Muscle layer of colon (tissue), 2 donors: Measurements from ENCODE around the gene MAGI1.

Experiments used
- H3K27ac ChIP-seq: one replicate; pipeline ENCODE4 v1.7.0; 2013; ENCODE audit warnings: low read depth, mild to moderate bottlenecking, low read length, moderate library complexity
- H3K27me3 ChIP-seq, 2 donors: one replicate each; pipeline ENCODE4 v1.7.0; 2013; ENCODE audit warnings: low read length in 2 of 2, mild to moderate bottlenecking in 2 of 2; ENCODE audit not compliant: insufficient read depth in 2 of 2, control insufficient read depth in 1 of 2
- H3K36me3 ChIP-seq: one replicate; pipeline ENCODE4 v1.7.0; 2013; ENCODE audit warnings: mild to moderate bottlenecking, low read length; ENCODE audit not compliant: insufficient read depth
- H3K4me1 ChIP-seq: one replicate; pipeline ENCODE4 v1.7.0; 2013; ENCODE audit warnings: mild to moderate bottlenecking, low read length; ENCODE audit not compliant: insufficient read depth
- H3K4me3 ChIP-seq, 2 donors: one replicate each; pipeline ENCODE4 v1.7.0; 2013; ENCODE audit warnings: low read length in 2 of 2, low read depth in 1 of 2, mild to moderate bottlenecking in 1 of 2, moderate library complexity in 1 of 2
- H3K9ac ChIP-seq: one replicate; pipeline ENCODE4 v1.7.0; 2013; ENCODE audit warnings: low read length
- H3K9me3 ChIP-seq: one replicate; pipeline ENCODE4 v1.7.0; 2013; ENCODE audit warnings: mild to moderate bottlenecking, low read length
- donor health status: abdominal sarcoma.
- donor health status: Adenocarcinoma of cecum.

Gene MAGI1

DNA sequence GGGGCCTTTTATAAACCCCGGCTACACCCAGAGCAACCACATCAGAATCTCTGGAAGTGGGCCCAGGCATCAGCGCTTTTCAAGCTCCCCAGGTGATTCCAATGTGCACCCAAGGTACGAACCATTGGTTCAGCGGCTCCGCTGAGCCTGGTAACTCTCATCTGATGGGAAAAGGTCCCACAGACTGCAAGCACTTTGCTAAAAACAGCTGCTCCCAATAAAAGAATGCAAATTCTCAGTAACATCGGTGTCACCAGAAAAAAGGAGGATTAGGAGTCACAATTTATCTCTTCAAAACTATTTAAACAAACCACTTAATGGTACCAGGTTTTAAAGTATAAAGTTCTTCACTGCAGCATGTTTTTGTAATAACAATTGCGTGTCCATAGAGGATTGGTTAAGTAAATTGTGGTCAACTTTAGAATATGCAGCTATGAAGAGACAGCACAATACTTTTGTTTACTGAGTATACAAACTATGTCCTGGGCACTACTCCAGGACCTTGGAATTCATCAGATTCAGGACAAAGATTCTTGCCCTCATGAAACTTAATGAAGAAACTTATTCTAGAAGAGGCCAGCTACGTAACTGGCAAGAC lies 690.2 kb downstream of the MAGI1 start:
- no peak overlapping the region for H3K4me3 ChIP-seq
- no peaks in the 10 kb centered on the region for H3K36me3 ChIP-seq
- H3K9ac ChIP-seq: no peak overlapping the region
- no peaks in the 10 kb centered on the region for H3K27me3 ChIP-seq
- no peaks in the 10 kb centered on the region for H3K9me3 ChIP-seq
- no peak overlapping the region for H3K27ac ChIP-seq
- peaks cover 8% of the 10 kb centered on the region for H3K4me1 ChIP-seq

DNA sequence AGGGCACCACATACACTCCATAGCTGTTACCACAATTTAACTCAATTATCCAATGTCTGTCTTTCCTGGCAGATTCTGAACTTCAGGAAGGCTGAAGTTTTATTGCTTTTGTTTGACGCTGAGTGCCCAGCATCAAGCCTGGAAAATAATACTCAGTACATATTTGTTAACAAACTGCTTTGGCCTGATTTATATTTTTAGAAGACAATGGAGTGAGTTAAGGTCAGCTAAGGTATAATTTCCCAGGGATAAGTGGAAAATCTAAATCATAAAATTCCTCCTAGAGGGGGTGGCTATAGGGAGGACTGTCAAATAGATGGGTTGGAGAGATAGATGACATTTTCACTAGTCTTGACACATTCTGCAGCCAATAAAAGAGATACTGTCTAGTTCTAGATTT lies 691.6 kb downstream of the MAGI1 start:
- Histone ChIP-seq H3K4me3 (no peak overlapping the region), H3K4me1 (peaks cover 4% of the 10 kb centered on the region), H3K27me3 (no peaks in the 10 kb centered on the region), H3K27ac (no peak overlapping the region), H3K9me3 (no peaks in the 10 kb centered on the region), H3K9ac (no peak overlapping the region), H3K36me3 (no peaks in the 10 kb centered on the region)

DNA sequence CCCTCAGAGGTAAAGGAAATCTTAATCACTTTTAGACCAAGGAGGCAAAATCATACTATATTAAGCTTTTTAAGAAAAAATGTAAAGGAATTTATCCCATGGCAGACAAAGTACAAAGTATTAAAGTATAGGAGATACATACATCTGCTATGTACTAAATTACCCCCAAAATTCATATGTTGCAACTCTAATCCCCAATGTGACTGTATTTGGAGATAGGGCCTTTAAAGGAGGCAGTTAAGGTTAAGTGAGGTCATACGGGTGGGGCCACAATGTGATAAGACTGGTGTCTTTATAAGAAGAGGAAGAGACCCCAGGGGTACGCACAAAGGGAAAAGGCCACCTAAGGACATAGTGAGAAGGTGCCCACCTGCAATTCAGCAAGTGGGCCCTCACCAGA lies 693.9 kb downstream of the MAGI1 start:
- no peaks in the 10 kb centered on the region for H3K36me3 ChIP-seq
- no peaks in the 10 kb centered on the region for H3K4me1 ChIP-seq
- H3K9me3 ChIP-seq: no peaks in the 10 kb centered on the region
- H3K27ac ChIP-seq: no peak overlapping the region
- no peak overlapping the region for H3K4me3 ChIP-seq
- no peaks in the 10 kb centered on the region for H3K27me3 ChIP-seq
- H3K9ac ChIP-seq: no peak overlapping the region

DNA sequence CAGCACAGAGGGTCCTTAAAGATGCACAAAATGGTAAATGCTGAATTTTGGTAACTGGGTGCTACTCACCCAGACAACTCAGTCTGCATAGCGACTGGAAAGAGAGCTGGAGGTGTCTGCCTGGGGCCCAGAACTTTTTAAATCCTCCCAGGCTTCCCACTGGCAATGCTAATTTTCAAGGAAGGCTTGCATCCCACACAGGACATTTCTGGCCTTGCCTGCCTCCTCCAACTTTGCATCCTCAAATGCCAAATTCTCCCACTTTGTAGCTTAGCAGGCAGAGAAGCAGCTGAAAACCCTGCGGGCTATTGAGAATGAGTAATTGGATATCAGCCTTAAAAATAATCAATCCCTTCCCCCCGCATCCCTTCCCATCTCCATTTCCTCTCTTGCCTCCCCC lies 694.3 kb downstream of the MAGI1 start:
- Histone ChIP-seq H3K9ac (no peak overlapping the region), H3K9me3 (no peaks in the 10 kb centered on the region), H3K4me1 (no peaks in the 10 kb centered on the region), H3K27ac (no peak overlapping the region), H3K27me3 (no peaks in the 10 kb centered on the region), H3K36me3 (no peaks in the 10 kb centered on the region), H3K4me3 (no peak overlapping the region)

DNA sequence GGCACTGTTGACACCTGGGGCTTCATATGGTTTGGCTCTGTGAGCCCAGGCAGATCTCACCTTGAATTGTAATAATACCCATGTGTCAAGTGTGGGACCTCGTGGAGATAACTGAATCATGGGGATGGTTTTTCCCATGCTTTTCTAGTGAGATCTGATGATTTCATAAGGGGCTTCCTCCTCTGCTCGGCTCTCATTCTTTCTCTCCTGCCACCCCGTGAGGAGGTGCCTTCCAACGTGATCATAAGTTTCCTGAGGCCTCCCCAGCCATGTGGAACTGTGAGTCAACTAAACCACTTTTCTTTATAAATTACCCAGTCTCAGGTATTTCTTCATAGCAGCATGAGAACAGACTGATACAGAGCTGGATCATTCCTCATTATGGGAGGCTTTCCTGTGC lies 695.0 kb downstream of the MAGI1 start:
- Histone ChIP-seq H3K27ac (no peak overlapping the region), H3K9me3 (no peaks in the 10 kb centered on the region), H3K27me3 (no peaks in the 10 kb centered on the region), H3K36me3 (no peaks in the 10 kb centered on the region), H3K4me3 (no peak overlapping the region), H3K4me1 (no peaks in the 10 kb centered on the region), H3K9ac (no peak overlapping the region)

DNA sequence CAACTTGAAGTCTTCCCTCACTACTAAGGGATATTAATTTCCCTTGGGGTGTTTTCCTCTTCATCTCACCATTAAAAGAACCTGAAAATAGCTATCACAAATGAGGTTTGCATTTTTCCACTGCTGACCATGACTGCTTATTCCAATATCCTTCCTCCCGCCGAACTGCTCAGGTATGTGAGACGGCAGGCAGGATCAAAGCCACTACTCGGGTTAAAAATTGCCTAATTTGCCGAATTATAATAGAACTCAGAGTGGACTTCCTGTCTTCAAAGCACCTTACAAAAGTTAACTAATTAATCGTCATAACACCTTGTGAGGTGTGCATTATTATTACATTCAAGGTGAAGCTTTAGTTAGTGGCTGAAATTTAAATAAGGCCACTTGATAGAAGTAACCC lies 695.7 kb downstream of the MAGI1 start:
- Histone ChIP-seq H3K27ac (no peak overlapping the region), H3K36me3 (no peaks in the 10 kb centered on the region), H3K9me3 (no peaks in the 10 kb centered on the region), H3K4me3 (no peak overlapping the region), H3K27me3 (no peaks in the 10 kb centered on the region), H3K4me1 (no peaks in the 10 kb centered on the region), H3K9ac (no peak overlapping the region)

DNA sequence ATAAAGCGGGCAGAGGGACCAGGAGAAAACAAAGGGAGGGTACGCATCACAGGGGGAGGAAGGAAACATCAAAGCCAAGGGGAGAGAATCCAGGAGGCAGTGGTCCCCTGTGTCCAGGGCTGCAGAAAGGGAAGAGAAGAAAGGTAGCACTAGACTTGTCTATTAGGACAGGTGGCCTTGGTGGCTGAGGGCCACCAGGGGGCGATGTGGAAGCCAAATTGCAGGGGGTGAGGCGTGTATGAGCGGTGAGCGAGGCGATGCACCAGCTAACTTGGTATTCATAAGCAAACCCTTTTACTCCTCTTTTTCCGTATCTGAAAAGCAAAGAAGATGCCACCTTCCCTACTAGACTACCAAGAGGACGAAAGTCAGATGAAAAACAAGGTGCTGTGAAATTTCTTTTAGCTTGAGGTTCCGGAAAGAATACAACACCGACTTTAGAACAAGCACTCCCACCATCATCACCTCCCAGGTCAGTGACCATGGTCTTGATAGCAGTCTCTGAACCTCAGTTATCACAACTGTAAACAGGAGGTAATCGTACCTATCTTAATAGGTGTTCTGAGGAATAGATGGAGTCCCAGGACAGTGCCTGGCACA lies 696.5 kb downstream of the MAGI1 start:
- Histone ChIP-seq H3K27me3 (no peaks in the 10 kb centered on the region), H3K4me1 (no peaks in the 10 kb centered on the region), H3K4me3 (no peak overlapping the region), H3K27ac (no peak overlapping the region), H3K36me3 (no peaks in the 10 kb centered on the region), H3K9me3 (no peaks in the 10 kb centered on the region), H3K9ac (no peak overlapping the region)

DNA sequence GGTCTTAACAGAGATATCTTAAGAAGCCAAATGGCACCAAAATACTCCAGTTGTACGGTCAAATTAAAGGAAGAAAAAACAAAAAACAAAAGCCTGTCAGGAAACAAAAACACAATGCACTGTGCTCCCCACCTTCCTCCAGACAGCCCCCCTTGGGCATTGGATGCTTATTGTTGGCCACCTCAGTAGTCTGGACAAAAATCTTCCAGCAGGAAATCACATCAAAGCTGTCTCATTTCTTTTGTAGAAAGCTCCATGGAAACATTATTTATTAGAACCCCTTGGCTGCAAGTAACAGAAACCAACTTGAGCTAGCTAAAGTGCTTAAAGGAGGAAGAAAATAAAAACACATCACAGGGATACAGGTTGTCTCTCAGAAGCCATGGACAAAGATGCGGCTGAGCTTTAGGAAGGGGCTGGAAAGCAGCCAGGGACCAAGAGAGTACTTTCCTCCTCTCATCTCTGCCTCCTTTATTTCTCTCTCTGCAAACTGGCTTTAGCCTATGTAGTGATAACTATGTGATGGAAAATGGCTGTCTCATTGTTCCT lies 699.5 kb downstream of the MAGI1 start:
- Histone ChIP-seq H3K9me3 (no peaks in the 10 kb centered on the region), H3K27me3 (no peaks in the 10 kb centered on the region), H3K4me1 (peaks cover 7% of the 10 kb centered on the region), H3K36me3 (no peaks in the 10 kb centered on the region), H3K27ac (no peak overlapping the region), H3K9ac (no peak overlapping the region), H3K4me3 (no peak overlapping the region)

DNA sequence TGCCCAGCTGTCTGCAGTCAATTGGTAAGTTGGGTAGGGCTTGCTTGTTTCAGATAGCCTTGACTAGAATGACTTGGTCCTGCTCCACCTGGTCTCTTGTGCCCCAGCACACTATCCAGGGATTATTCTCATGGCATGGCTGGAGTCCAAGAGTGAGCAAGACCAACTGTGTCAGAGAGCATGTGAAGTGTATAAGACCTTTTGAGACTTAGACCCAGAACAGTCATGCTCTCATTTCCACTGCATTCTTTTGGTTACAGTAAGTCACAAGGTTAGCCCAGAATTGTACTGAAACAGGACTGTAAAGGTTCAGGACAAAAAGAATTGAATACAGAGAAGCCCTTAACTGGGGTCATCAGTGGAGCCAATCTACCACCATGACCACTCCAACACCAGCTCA lies 700.1 kb downstream of the MAGI1 start:
- H3K9me3 ChIP-seq: no peaks in the 10 kb centered on the region
- no peak overlapping the region for H3K4me3 ChIP-seq
- H3K9ac ChIP-seq: no peak overlapping the region
- H3K4me1 ChIP-seq: peaks cover 13% of the 10 kb centered on the region
- H3K36me3 ChIP-seq: no peaks in the 10 kb centered on the region
- no peaks in the 10 kb centered on the region for H3K27me3 ChIP-seq
- no peak overlapping the region for H3K27ac ChIP-seq

DNA sequence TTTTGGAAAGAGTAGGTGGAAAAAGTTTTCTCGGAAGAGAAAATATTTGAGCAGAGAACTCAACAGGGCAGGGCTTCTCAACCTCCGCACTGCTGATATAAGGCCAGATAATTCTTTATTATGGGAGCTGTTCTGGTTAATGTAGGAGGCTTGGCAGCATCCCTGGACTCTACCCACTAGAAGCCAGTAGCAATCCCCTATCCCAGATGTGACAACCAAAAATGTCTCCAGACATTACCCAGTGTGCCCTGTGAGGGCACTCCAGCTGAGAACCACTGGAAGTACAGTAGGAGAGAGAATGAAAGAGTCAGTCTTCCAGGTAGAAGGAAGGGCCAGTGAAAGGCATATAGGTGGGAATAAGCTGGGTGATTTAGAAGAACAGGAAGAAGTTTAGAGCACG lies 703.1 kb downstream of the MAGI1 start:
- Histone ChIP-seq H3K27me3 (no peaks in the 10 kb centered on the region), H3K36me3 (no peaks in the 10 kb centered on the region), H3K27ac (no peak overlapping the region), H3K4me1 (peaks cover 13% of the 10 kb centered on the region), H3K4me3 (no peak overlapping the region), H3K9ac (no peak overlapping the region), H3K9me3 (no peaks in the 10 kb centered on the region)

DNA sequence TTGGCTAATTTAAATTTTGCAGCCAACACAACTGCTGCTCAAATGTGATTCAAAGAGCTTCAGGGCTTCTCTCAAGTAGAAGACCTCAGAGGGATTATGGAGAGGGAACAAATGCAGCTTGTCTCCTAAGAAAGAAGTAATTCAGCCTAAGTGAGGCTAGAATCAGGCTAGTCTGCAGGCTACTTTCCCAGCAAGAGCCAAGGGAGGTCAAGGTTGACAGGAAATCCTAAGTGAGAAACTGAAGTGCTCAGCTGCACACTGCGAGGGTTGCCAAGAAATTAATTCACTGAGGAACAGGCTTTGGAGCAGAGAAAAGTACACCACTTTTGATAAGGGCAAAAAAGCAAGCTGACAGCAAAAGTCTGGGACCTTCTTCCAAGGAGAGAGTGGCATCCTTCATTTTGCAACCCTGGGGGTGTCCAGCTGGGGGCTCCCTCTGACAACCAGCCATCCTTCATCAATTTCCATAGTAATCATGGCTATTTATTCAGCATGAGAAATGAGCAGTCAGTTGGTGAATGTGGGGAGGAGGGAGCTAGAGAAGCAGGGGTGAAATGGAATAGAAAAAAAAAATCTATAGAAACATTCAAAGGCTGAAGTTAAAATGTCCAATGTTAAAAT lies 704.6 kb downstream of the MAGI1 start:
- Histone ChIP-seq H3K4me1 (peaks cover 13% of the 10 kb centered on the region), H3K36me3 (no peaks in the 10 kb centered on the region), H3K9ac (no peak overlapping the region), H3K27me3 (no peaks in the 10 kb centered on the region), H3K27ac (no peak overlapping the region), H3K4me3 (no peak overlapping the region), H3K9me3 (no peaks in the 10 kb centered on the region)

DNA sequence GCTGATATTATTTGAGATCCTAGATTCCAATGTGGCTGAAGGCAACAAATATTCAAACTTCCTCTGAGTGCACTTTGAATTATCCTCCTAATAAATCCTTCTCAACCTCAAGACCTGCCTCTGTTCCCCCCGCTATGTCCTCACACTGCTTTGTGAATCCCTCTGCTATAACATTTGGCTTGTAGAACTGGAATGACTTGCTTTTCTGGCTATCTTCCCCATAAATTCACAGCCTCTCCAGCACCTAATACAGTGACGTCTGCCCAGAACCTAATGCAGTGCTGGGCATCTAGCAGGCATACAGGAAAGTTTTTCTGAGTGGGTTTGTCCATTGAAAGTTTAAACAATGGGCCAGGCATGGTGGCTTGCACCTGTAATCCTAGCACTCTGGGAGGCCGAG lies 707.0 kb downstream of the MAGI1 start:
- H3K4me1 ChIP-seq: peaks cover 13% of the 10 kb centered on the region
- no peak overlapping the region for H3K27ac ChIP-seq
- no peaks in the 10 kb centered on the region for H3K36me3 ChIP-seq
- H3K27me3 ChIP-seq: no peaks in the 10 kb centered on the region
- H3K4me3 ChIP-seq: no peak overlapping the region
- no peak overlapping the region for H3K9ac ChIP-seq
- no peaks in the 10 kb centered on the region for H3K9me3 ChIP-seq
